ENCODE measurements around the gene ADAM12.

DNA sequence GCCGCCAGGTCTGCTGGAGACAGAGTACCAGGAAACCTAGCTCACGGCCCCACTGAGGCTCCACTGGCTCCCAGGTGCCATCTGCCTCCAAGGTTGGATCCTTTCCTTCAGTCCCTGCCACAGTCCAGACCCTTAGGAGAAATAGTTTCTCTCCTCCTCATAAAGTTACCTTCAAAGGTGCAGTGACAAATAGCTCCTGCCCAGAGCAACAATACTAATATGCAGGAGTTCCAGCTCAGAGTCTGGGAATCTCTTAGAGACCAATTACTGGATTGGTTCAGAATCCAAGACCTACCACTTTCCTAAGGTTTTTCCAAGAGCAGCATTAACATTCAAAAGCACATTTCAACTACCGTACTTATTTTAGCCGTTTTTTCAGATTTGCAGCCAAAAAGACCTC, 41.0 kb upstream of the ADAM12 start:
- TF ChIP-seq EP300 (IDR thresholded peaks at IDR 0.05) (no peak), POLR2AphosphoS5 (IDR thresholded peaks at IDR 0.05) (no peak)

All from sigmoid colon (tissue), 4 donors.